Measurements from ENCODE around the gene CACNA1B.

Gene CACNA1B

DNA sequence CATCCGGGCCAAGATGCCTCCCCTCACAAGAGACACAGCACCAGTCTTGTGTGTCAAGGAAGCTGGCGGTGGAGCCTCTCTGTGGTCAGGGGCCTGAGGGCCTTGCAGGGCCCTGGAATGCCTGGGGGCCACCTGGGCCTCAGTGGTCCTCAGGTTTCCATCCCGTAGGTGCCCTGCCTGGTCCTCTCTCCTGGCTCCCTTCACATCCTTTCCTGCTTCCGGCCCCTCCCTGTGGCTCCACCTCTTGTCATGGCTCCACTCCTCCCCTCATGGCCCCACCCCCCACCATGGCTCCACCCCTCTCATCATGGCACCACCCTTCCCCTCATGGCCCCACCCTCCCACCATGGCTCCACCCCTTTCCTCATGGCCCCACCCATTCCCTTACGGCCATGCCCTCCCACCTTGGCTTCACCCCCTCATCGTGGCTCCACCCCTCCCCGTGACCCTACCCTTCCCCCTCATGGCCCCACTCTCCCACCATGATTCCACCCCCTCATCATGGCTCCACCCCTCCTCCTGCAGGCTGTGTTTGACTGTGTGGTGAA lies 175.8 kb downstream of the CACNA1B start:
- no peak for DNase-seq (ENCODE audit: low read depth)

DNA sequence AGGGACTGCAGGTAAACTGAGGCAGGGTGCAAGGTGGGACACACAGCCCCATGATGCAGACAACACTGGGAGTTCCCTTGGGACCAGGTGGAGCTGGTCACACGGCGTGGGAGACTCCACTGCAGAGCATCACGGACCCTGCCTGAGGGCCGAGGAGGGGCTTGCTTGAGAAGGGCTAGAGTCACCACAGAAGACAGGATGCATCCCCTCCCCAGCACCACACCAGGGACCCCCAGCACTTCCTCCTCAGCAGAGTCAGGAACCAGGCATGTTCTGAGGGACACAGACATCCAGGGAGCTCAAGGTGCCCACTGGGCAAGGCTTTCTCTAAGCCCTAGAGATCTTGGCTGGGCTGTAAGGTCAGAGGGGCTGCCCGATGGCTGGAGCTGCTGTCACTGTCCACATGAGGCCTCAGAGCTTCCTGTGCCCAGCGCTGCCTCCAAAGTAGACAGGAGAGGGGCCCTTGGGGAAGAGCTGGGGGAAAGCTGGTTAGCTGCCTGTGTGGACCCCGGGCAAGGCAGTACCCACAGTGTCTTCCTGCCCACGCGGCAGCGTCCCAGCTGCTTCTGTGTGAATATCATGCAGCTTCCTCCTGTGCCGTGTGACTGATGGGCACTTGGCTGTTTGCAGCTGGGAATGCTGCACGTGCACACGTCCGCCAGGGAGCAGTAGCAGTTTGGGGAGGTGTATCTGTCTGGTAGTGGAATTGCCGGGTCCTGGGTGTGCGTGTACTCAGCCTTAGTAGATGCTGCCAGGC lies 176.6 kb downstream of the CACNA1B start:
- no peak for DNase-seq (ENCODE audit: low read depth)

DNA sequence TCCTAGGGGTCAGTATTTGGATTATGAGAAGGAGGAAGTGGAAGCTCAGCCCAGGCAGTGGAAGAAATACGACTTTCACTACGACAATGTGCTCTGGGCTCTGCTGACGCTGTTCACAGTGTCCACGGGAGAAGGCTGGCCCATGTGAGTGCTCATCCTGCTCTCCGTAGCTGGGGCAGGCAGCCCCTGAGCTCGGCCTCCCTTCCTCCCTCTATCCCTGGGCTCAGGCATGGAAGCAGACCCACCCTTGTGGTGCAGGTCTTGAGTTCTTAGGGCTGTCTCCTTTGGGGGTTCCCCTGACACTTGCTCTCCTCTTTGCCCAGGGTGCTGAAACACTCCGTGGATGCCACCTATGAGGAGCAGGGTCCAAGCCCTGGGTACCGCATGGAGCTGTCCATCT lies 180.1 kb downstream of the CACNA1B start:
- no peak for DNase-seq (ENCODE audit: low read depth)

DNA sequence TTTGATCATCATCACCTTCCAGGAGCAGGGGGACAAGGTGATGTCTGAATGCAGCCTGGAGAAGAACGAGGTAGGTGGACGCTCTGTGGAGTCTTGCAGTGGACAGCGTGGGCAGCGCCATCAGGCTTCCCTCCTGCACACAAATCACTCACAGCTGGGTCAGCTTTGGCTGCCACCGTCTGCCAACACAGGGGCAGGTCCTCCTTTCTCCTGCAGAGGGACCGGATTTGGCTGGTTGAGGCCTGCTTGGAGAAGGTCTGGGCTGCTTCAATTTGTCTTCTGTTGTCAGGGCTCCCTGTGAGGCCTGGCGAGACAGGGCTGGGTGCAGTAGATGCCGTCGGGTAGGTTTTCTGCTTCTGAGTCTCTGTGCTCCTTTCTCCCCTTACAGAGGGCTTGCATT lies 180.6 kb downstream of the CACNA1B start:
- no peak for DNase-seq (ENCODE audit: low read depth)

DNA sequence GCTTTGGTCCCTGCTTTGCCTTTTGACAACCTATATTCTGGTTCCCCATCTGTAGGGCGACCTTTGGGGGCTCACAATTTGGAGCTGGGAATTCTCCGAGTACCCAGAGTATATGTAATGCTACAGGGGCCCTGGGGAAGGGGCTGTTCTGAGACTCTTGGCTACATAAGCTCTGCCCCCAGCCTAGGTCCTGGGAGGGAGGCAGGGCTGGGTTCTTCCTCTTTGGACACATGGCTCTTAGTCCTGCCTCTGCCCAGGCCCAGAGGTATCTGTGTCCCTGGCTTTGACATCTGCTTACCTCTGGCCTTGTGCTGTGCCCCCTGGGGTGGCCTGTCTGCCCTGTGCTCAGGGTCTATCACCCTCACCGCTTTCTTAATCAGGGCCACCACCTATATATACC lies 181.6 kb downstream of the CACNA1B start:
- no peak for DNase-seq (ENCODE audit: low read depth)

DNA sequence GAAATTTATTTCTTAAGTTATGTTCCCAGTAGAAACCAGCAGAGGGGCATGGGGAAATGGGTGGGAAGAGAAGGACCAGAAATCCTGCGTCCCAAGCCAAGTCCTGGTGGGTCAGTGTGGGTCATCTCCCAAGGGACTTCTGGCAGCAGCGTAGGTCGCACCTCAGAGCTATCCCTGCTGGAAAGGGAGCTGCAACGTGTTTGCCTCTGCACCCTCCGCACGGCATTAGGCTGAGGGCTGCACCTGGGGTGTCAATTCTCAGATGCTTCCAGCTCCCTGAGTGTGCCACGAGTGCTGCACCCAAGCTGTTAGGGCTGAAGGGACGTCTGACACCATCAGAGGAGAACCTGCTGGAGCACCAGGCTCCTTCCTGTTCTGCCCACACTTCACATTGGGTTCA lies 182.8 kb downstream of the CACNA1B start:
- no peak for DNase-seq (ENCODE audit: low read depth)

DNA sequence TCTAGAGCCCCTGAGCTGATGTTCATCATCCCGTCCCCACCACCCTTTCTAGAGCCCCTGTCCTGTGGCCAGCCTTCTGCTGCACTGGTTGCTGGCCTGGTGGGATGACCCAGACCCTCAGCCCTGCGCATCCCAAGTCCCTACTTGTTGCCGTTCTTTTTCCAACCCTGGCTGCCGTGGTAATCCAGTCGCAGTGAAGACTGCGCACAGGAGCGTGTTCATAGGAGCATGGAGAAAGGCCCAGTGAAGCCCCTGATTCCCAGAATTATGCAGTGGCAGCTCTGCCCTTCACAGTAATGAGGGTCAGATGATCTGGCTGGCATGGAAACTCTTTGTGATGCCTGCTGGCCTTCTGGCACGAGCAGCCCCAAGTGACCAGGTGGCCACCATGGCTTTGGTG lies 183.3 kb downstream of the CACNA1B start:
- DNase-seq (ENCODE audit: low read depth) = no peak

DNA sequence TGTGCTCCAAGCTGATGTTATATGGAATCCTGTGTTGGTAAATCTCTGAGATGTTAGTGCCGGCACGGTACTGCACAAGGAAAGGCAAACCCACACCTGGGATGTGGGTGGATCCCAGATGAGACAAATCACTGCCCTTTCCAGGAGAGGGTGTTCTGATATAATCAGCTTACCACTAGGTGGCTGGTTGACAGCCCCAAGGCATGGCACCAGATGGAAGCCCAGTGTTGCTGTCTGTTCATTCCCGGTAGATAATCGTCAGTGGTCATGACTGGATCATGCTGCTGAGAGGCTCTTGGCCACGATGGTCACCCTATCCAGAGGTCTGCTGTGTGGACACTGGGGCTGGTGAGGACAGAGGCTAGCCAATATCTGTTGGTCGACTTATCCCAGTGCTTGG lies 184.0 kb downstream of the CACNA1B start:
- no peak for DNase-seq (ENCODE audit: low read depth)

DNA sequence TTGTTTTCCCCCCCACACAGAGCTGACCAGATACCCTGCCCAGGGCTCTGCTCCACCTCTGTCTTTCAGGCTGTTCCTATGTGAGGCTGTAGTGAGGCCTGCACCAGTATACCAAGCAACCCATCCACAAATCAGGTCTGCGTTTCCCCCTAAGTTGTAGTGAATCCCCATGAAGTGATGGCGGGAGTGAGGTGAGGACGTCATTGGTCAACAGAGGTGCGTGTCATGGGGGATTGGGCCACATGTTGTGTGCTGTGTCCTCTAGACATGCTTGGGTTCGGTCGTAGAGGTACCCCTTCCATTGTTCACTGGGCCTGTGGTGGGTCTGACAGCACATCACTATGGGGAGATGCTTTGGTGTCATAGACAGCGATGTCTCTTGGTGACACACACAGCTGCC lies 184.6 kb downstream of the CACNA1B start:
- no peak for DNase-seq (ENCODE audit: low read depth)

DNA sequence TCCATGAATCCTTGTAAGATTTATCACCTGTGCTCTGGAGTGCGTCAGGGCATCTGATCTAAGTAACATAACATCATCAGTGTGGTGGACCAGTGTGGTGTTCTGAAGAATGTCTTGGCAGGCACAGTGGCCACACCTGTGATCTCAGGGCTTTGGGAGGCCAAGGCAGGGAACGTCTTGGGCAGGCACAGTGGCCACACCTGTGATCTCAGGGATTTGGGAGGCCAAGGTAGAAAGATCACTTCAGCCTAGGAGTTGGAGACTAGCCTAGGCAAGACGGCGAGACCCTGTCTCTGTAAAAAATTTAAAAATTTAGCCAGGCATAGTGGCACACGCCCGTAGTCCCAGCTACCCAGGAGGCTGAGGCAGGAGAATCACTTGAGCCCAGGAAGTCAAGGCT lies 185.5 kb downstream of the CACNA1B start:
- DNase-seq (ENCODE audit: low read depth) = no peak

DNA sequence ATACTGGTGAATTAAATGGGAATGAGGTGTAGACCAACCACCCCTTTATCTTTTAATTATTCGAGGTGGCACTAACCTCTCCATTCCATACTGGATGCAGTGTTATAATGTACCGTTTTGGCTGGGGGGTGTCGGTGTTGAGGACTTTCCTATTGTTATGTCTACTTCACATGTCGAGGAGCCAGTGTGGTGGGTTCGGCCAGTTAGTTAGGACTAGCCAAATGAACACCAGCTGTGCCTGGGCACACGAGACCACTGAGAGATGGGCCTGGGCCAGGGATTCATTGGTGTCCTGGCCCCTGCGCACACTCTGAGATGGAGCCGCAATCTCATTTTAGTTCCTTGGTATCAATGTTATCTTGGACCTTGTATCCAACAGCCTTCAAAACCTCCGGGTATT lies 186.2 kb downstream of the CACNA1B start:
- no peak for DNase-seq (ENCODE audit: low read depth)

DNA sequence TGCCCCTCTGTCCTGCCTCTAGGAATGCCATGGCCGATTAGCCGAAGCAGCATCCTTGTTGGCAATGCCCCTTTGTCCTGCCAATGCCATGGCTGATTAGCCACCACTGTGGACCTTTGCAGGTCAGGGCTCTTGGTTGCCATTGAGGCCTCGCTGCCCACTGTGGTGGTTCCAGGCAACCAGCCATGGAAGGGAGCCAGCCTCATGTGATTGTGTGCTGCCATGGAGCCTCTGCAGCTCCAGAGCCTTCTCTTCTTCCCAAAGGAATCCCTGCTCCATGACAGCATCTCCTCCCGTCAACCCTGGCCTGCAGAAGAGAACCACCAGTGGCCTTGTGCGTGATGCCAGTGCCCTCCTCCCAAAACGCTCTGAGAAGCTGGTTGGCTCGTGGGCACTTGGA lies 187.0 kb downstream of the CACNA1B start:
- no peak for DNase-seq (ENCODE audit: low read depth)

DNA sequence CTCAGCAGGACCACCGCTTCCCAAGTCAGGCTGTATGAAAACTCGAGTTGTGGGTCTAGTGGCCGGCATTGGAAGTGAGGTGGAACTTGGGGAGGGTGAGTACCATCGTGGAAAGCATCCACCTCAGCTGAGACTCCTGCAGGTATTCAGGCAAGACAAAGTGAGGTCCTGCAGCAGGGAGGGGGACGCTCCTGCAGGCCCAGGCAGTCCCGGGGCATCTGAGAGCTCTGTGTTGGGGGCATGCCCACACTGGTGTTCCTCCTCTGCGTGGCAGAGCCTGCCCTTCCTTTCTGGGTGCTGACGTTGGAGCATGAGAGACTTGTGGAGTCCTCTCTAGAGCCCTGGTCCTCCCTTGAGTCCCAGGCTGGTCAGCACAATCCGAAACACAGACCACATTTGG lies 187.7 kb downstream of the CACNA1B start:
- DNase-seq (ENCODE audit: low read depth) = no peak

DNA sequence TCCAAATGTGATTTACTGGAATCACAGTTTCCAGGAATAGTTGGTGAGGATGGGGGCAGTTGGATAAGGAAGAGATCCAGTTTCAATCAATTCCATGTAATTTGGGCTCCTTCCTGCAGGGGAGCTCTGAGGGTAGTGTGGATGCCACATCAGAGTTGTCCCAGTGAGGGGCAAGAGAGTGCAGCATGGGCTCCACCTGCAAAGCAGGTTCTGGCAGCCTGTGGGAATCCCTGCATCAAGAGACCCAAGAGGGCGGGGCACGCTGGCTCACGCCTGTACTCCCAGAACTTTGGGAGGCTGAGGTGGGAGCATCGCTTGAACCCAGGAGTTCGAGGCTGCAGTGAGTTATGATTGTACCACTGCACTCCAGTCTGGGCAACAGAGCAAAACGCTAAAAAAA lies 188.5 kb downstream of the CACNA1B start:
- no peak for DNase-seq (ENCODE audit: low read depth)

DNA sequence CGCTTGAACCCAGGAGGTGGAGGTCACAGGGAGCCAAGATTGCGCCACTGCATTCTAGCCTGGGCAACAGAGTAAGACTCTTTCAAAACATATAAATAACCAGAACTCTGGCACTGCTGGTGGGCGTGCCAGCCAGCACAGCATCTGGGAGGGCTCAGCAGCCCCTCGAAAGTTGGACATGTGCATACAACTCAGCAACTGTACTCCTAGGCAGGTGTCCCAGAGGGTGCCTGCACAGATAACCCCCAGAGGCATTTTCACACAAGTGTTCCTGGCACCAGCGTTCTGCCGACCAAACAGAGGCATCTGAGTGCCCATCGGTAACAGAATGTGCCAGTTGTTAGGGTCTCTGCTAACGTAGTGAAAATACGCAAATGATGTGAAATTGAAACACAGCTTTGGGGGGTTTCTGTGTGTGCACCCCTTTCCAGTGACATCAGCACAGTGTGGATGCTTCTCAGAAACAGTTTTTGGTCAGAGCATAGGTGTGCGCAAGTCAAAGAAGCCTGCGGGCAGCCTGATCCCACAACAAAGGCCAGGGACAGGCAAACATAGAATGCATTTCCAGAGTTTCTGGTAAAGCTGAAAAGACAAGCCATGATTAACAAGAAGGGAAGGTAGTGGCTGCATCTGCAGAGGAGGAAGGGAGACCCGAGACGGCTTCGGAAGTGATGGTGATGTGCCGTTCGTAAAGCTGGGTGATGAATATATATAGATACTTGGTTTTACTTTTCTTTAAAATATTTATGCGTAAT lies 190.2 kb downstream of the CACNA1B start:
- DNase-seq (ENCODE audit: low read depth) = no peak

DNA sequence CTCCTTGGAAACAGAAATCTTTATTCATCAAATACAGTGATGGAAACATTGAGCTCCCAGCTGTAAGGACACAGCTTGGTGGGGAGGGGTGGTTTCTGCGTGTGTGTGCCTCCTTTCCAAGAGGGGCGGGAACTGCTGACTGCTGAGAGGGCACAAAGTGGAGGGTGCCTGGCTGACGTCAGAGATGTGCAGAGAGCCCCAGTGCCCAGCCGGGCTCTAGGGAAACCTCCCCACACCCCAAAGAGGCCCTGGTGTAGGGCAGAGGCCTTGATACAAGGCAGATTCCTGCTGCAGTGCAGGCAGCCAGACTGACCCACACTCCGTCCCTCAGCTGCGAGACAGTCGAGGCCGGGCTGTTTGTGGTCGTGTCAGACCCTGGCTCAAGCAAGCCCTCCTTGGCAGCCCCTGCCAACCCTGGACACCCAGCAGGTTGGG lies 191.0 kb downstream of the CACNA1B start:
- DNase-seq (ENCODE audit: low read depth) = no peak

DNA sequence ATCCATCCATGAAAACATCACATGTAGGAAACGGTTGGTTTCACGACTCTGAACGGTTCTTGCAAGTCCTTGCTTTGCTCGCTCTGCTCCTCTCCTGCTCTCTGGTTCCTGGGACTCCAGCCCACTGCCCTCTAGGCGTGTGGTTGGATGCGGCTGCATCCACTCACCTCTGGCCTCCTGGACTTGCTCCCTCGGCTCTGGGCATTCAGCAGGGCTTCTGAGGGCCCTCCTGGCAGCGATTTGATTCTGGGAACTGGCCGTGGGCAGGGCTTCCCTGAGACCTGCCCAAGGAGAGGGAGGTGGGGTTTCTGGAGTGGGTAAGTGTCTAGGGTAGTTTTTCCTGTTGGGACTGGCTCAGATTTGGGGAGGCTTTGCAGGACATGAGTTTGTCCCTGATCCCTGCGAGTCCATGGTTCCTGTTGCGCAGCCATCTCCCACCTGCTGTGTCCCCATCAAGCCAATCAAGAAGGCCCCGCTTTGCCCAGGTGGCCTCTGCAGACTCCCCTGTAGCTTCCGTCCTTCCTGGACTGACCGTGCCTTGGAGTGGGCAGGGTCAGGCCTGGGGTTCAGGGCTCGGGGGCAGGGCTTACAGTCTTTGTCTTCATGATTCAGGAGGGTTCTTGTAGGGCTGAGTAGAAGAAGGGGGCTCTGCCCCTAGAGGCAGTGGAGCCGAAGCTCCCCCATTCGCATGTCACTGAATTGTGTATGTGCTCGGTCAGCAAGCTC lies 192.3 kb downstream of the CACNA1B start:
- DNase-seq (ENCODE audit: low read depth) = no peak

DNA sequence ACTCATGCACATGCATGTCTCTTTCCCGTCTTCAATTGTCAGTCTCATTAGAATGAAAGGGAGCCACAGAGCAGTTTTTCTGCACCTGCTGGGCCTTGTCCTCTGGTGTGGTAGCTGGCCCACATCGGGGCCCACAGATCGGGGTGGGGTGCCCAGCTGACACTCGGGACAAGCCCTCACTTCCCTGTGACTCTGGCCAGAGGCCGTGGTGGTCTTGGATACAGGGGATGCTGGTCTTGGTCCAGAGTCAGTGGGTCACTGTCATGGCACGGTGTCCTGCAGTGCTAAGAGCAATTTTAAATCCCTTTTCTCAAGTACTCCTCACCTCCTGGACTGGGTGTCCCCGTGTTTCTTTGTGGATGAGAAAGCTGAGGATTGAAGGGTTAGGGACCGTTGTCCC lies 193.2 kb downstream of the CACNA1B start:
- DNase-seq (ENCODE audit: low read depth) = no peak

DNA sequence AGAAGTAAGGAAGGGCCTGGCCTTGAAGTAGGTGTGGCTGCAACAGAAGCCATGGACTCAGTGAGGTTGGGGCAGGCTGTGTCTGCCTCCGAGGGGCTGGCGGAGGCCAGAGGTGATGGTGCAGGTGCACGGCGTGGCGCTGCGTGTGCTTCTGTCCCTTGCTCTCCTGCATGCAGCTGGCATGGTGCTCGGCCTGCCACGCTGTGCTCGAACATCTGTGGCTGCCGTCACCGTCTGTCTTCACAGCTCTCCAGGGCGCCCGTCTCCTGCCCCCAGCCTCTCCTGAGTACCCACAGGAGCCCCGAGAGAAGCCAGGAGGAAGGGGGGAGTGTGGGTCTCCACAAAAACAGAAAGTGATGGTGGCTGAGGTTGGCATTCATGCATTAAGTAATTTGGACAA lies 193.7 kb downstream of the CACNA1B start:
- DNase-seq (ENCODE audit: low read depth) = no peak

DNA sequence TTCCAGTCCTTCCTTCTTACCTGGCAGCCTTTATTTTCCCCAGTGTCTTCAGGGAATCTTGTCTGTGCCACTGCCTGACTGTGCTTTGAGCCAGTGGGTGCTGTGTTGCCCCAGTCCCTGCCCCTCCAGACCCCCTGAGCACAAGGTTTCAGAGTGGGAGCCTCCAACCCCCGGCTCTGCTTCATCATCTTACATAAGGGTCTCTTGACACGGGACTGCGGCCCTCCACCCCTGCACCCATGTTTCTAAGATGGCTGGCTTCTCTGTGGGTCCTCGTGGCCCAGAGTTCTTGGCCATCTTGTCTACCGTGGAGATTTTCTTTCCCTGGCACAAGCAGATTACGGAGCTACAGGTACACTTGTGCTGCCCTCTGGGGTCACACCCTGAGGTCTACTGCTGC lies 194.1 kb downstream of the CACNA1B start:
- no peak for DNase-seq (ENCODE audit: low read depth)

DNA sequence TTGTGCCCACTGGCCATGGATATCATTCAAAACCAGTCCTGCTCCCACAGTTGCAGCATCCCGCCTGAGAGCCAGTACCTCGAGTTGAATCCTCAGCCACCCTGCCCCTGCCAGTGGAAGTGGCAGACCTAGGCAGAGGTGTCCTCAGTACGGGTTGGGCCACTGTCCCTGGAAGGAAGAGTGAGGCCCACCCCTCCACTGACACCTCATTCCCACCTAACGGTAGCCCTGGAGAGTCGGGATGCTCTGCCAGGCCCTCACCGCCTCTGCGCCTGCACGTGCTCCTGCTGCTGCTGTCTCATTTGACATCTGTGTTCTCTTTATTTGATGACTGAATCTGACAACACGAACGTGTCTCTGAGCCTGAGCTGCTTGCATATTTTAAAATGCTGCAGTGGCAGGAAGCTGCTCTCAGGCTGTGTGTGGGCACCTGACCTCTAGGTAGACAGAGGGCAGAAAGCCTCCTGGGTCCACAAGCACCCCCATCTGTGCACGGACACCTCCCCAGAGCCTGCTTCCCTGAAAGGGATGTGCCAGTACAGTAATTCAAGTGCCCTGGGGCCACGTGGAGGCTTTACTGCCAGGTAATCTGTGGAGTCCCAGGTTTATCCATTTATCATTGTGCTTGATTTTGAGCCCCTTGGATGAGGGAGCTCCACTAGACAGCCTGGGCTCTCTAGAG lies 194.7 kb downstream of the CACNA1B start:
- DNase-seq (ENCODE audit: low read depth) = no peak

DNA sequence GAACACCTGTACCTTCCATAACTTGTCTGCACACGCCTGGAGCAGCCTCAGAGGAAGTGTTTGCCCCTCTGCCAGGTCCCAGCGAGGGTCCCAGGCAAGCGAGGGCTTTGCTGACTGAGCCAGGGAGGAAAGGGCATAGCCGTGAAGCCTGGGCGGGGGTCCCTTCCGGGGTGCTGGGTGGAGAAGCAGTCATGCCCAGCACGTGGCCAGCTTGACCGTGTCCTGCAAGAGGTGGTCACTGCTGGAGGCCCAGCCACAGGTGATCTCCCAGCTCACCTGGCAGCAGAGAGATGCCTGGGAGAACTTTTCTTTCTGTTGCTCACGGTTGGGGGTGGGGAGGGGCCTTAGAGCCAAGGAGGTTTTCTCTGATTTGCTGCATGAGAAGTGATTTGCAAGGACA lies 195.3 kb downstream of the CACNA1B start:
- DNase-seq (ENCODE audit: low read depth) = no peak

All from activated T-helper 9 cell treated with anti-CD3 and anti-CD28 coated beads, Interleukin-2, amount 50 U/mL, for 16 hours (primary cell).